HL-60 (cell line): ENCODE results near the gene WDR90.

Source experiments
- DNase-seq, 2 experiments: peaks; one replicate each; pipeline ENCODE4 v3.0.0-alpha.2; 2010 to 2020; ENCODE audit warnings: low read depth in 1 of 2, low spot score in 1 of 2
- H3K27ac ChIP-seq: fragments of 250-450 bp; sonication (Bioruptor Pico); replicated peaks from 2 replicates; pipeline ENCODE4 v1.5.1; 2020; ENCODE audit warnings: mild to moderate bottlenecking, moderate library complexity
- H3K27me3 ChIP-seq: fragments of 250-450 bp; sonication (Bioruptor Pico); 2 replicates; pipeline ENCODE4 v1.5.1; 2021; ENCODE audit warnings: mild to moderate bottlenecking, moderate library complexity; ENCODE audit not compliant: insufficient read depth, poor library complexity, severe bottlenecking
- H3K4me3 ChIP-seq: replicated peaks from 2 replicates; pipeline ENCODE4 v1.5.1; 2011; ENCODE audit warnings: mild to moderate bottlenecking, control low read depth, low read length; ENCODE audit not compliant: insufficient read depth
- GABPA ChIP-seq: IDR thresholded peaks from 2 replicates; pipeline ENCODE4 v1.6.1; 2012; ENCODE audit warnings: low read depth
- POLR2AphosphoS5 ChIP-seq: IDR thresholded peaks from 2 replicates; pipeline ENCODE4 v1.6.1; 2012; ENCODE audit warnings: low read depth
- SPI1 ChIP-seq: IDR thresholded peaks from 2 replicates; pipeline ENCODE4 v1.6.1; 2012; ENCODE audit warnings: low read depth, mild to moderate bottlenecking, borderline replicate concordance
- TF ChIP-seq, protein P1 (sequence below): IDR thresholded peaks from 2 replicates; pipeline ENCODE4 v1.6.1; 2012; ENCODE audit warnings: low read depth; ENCODE audit not compliant: insufficient replicate concordance
- TF ChIP-seq, protein P2 (sequence below): IDR thresholded peaks from one replicate; pipeline ENCODE4 v1.5.1; 2011; ENCODE audit warnings: low read length, control low read depth, inconsistent platforms; ENCODE audit not compliant: insufficient read depth

The WDR90 gene

DNA sequence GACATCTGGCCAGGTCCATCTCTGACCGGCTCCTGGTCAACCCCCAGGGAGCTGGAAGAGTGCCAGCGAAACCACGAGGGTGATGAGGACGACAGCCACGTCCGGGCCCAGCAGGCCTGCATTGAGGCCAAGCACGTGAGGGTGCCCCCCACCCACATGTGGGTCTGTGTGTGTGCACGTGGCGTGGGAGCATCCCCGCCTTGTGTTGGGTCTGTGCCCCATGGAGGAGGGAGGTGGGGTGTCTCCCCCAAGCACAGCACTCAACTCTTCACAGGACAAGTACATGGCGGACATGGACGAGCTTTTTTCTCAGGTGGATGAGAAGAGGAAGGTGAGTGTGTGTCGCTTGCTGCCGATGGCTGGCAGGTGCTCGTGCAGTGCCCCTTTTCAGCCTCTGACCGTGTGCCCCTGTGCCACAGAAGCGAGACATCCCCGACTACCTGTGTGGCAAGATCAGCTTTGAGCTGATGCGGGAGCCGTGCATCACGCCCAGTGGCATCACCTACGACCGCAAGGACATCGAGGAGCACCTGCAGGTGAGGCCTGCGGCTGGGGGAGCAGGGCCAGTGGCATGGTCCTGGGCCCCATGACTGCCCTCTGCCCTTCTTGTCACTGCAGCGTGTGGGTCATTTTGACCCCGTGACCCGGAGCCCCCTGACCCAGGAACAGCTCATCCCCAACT is 32.7 kb downstream of the WDR90 start:
- no peaks in the 10 kb centered on the region for H3K27me3 ChIP-seq
- H3K4me3 ChIP-seq, result peak overlapping the region; percentile 62
- H3K27ac ChIP-seq, result no peak overlapping the region
- TF ChIP-seq, protein P1, sequence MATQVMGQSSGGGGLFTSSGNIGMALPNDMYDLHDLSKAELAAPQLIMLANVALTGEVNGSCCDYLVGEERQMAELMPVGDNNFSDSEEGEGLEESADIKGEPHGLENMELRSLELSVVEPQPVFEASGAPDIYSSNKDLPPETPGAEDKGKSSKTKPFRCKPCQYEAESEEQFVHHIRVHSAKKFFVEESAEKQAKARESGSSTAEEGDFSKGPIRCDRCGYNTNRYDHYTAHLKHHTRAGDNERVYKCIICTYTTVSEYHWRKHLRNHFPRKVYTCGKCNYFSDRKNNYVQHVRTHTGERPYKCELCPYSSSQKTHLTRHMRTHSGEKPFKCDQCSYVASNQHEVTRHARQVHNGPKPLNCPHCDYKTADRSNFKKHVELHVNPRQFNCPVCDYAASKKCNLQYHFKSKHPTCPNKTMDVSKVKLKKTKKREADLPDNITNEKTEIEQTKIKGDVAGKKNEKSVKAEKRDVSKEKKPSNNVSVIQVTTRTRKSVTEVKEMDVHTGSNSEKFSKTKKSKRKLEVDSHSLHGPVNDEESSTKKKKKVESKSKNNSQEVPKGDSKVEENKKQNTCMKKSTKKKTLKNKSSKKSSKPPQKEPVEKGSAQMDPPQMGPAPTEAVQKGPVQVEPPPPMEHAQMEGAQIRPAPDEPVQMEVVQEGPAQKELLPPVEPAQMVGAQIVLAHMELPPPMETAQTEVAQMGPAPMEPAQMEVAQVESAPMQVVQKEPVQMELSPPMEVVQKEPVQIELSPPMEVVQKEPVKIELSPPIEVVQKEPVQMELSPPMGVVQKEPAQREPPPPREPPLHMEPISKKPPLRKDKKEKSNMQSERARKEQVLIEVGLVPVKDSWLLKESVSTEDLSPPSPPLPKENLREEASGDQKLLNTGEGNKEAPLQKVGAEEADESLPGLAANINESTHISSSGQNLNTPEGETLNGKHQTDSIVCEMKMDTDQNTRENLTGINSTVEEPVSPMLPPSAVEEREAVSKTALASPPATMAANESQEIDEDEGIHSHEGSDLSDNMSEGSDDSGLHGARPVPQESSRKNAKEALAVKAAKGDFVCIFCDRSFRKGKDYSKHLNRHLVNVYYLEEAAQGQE, result no peak
- TF ChIP-seq, protein P2, sequence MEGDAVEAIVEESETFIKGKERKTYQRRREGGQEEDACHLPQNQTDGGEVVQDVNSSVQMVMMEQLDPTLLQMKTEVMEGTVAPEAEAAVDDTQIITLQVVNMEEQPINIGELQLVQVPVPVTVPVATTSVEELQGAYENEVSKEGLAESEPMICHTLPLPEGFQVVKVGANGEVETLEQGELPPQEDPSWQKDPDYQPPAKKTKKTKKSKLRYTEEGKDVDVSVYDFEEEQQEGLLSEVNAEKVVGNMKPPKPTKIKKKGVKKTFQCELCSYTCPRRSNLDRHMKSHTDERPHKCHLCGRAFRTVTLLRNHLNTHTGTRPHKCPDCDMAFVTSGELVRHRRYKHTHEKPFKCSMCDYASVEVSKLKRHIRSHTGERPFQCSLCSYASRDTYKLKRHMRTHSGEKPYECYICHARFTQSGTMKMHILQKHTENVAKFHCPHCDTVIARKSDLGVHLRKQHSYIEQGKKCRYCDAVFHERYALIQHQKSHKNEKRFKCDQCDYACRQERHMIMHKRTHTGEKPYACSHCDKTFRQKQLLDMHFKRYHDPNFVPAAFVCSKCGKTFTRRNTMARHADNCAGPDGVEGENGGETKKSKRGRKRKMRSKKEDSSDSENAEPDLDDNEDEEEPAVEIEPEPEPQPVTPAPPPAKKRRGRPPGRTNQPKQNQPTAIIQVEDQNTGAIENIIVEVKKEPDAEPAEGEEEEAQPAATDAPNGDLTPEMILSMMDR, result no peak
- TF ChIP-seq GABPA (no peak), POLR2AphosphoS5 (no peak), SPI1 (no peak)
- DNase-seq, result no peak

DNA sequence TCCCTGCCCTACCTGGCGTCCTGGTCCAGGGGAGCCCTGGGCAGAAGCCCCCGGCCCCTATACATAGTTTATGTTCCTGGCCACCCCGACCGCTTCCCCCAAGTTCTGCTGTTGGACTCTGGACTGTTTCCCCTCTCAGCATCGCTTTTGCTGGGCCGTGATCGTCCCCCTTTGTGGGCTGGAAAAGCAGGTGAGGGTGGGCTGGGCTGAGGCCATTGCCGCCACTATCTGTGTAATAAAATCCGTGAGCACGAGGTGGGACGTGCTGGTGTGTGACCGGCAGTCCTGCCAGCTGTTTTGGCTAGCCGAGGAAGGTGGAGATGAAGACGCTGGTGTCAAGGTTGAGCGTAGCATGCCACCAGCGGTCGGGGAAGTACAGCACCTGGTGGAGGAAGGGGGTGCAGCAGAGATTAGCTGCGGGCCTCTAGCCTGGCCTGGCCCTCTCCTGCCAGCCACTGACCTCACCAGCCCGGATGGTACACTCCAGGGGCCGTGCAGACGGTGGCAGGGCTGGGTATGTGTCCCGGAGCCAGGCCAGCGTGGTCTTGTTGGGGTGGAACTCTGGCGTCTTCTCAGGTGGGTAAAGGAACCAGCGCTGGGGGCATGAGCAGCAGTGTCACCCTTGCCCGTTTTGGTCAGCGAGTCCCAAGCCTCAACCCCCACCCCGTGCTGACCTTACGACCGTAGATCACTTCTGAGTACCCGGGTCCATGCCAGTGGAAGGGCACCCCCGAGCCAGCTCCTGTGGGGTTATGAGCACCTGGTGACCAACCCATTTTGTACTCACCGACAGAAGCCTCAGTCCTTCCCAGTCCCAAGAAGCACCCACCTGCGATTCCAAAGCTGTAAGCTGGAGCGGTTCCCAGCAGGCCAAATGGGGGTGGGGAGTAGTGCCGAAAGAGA is 33.6 kb downstream of the WDR90 start:
- Histone ChIP-seq H3K27ac (peak overlapping the region; percentile 70), H3K27me3 (no peaks in the 10 kb centered on the region), H3K4me3 (peak overlapping the region; percentile 47)
- TF ChIP-seq, protein P2, result no peak
- TF ChIP-seq, protein P1, result no peak
- TF ChIP-seq GABPA (no peak), SPI1 (no peak), POLR2AphosphoS5 (no peak)
- DNase-seq, result no peak

DNA sequence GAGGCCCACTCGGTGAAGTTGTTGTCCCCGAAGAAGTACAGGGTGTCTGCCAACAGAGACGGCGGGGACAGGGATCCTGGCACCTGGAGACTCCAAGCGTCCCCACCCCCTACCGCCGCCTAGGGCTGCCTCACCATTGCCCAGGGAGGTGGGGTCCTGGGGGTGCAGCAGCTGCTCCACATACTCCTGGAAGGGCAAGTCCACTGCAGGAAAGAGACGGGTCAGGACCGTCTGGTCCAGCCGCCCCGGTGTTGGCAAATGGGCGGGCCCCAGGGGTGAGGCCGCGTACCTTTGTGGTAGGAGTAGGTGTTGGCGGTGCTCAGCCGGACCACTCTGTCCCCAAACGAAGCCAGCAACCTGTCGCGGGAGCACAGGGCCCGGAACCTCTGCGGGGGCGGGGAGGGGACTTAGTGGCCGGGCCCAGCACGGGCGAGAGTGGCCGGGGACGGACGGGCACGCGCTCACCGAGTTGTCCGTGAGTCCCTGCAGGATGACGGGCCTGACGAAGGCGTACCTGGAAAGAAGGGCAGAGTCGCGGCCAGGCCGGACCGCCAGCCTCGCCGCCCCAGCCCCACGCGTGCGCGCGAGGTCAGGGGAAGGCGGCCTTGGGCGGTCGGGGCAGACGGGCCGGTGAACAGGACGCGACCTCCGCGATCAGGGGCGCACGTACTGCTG is 34.4 kb downstream of the WDR90 start:
- peak overlapping the region; percentile 70 for H3K27ac ChIP-seq

More for the DNA sequence above, 34.4 kb downstream of the WDR90 start:
- Histone ChIP-seq H3K27me3 (no peaks in the 10 kb centered on the region), H3K4me3 (peak overlapping the region; percentile 47)
- TF ChIP-seq, protein P1, result no peak
- peak; percentile 68; the same call in 1 of the 2 replicates for TF ChIP-seq POLR2AphosphoS5
- TF ChIP-seq, protein P2, result no peak
- TF ChIP-seq SPI1, result no peak
- no peak for TF ChIP-seq GABPA
- DNase-seq, result no peak
